ENCODE results near the gene NDUFA11.

Gene NDUFA11

GRCh38 chr19:5932609-5933262 is 29.1 kb upstream of the NDUFA11 start:
- DNase-seq (ENCODE audit: low spot score), result no peak

DNA sequence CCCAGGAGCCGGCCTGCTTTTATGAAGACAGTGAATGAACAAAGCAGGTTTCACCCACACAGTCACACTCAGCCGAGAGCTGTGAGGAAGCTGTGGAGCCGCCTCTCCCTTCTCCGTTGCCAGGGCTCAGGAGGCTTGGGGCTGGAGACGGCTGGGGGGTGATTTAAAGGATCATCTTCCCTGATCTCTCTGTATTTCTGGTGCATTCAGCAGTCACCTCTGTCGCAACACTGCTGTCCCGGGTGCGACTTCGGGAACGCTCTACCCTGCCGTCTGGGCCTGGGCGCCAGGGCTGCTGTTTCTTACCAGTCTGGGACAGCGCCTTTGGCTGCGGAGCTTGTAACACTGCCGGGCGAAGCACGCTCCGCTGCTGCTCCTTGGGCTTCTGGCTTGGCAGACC is 28.6 kb upstream of the NDUFA11 start:
- no peak for DNase-seq (ENCODE audit: low spot score)

DNA sequence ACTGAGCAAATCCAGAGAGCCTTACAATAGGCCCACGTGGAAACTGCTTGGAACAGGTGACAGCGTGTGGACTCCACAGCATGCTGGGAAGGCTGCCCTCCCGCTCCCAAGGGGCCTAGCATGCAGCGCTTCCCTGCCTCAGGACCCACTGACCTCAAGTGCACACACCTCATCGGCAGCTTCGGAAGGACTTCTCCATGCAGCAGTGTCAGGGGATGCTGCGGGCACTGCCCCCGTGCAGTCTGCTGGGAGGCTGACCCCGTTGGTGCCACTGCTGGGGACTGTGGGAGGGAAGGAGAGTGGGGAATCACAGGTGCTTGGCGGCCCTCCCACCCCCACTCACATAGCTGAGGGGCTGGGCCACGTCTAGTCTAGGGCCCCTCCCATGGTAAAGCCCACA is 27.7 kb upstream of the NDUFA11 start:
- no peak for DNase-seq (ENCODE audit: low spot score)

- DNase-seq (ENCODE audit: low spot score), result no peak
Measured at GRCh38 chr19:5929625-5930024, 26.0 kb upstream of the NDUFA11 start.

DNA sequence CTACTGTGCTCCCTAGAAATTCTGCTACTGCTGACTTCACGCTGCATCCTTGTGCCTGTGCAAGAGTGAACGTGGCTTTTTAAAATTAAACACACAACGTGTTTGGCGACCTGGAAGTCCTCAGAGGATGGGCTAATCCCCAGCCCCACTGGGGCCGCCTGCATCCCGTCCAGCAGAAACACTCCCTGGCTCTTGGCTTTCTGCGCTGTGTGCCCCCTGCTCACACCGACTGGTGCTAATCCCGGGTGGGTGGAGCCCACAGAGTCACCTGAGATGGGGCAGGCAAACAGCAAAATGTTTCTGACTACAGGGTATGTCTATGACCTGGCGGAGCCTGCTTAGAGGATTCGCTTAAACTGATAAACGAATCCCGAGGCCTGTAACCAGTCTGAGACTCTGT is 25.6 kb upstream of the NDUFA11 start:
- peak; percentile 70 for DNase-seq (ENCODE audit: low spot score)

- no peak for DNase-seq (ENCODE audit: low spot score)
Measured at GRCh38 chr19:5927441-5927821, 23.8 kb upstream of the NDUFA11 start.

DNA sequence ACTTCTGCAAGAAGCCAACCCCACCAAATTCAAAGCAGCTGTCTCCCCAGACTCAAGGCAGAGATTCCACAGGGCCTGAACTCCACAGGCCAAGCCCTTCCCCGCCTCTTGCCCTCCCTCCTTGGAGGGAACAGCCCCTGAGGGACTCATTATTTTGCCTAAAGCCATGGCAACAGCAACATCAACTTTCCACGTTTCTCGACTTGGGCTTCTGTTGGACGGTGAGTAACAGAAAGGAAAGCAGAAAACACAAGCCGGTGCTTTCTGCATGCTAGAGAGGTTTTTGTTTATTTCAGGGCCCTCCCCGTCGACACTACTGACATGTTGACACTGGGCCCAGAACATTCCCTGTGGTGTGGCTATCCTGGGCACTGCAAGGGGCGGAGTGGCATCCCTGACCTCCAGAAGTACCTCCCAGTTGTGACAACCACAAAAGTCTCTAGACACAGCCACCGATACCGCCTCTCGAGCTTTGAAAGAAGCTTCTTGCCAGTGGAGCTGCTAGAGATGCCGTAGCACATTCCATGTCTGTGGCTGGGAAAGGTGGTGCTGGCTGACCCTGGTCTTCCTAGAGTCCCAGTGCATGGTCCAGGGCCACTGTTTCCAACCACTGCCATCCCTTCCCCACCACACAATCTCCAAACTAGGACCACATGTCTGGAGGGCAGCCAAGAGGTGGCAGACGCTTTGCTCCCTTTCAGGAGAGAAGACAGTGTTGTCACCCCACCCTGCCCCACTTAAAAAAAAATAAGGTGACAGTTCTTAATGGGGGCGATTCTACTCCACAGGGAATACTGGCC is 23.3 kb upstream of the NDUFA11 start:
- DNase-seq (ENCODE audit: low spot score), result no peak

DNA sequence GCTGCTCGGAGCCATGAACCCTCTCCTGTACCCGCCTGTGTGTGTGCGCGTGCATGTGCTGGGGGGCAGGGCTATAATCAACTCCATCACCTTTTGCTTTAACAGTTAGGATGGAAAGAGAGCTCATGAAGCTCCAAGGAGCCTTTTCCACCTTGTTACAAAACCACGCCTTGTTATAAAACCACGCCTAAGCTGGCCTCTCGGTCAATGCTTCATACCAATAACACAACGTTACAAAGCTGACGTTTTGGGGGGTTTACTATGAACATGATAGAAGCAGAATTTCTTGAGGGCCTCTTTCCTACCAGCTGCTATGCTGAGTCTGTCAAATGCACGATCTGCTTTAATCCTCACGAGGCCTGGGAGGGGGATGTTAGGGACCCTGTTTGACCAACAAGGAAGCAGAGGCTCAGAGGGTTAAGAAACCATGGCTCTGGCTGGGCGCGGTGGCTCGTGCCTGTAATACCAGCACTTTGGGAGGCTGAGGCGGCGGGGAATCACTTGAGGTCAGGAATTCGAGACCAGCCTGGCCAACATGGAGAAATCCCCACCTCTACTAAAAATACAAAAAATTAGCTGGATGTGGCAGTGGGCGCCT is 22.3 kb upstream of the NDUFA11 start:
- no peak for DNase-seq (ENCODE audit: low spot score)

- DNase-seq (ENCODE audit: low spot score), result no peak
Measured at GRCh38 chr19:5923356-5923755, 19.8 kb upstream of the NDUFA11 start.

DNA sequence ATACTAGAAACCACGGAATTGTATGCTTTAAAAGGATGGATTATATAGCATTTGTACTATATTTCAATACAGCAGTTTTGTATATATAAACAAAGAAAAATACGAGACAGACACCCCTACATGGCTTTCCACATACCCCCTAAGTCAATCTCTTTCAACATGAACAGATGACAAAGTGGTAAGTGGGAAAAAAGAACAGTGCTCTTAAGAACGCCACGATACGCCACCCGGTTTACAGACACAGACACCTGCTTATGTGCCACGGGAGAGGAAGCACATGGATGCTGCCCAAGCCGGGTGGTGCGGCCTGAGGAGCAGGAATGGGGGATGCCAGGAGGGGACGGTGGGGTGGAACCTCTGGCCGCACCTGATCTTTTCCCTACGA is 18.6 kb upstream of the NDUFA11 start:
- no peak for DNase-seq (ENCODE audit: low spot score)

- DNase-seq (ENCODE audit: low spot score), result no peak
Measured at GRCh38 chr19:5921516-5922160, 18.0 kb upstream of the NDUFA11 start.

GRCh38 chr19:5918463-5919079 is 15.0 kb upstream of the NDUFA11 start:
- DNase-seq (ENCODE audit: low spot score), result no peak

DNA sequence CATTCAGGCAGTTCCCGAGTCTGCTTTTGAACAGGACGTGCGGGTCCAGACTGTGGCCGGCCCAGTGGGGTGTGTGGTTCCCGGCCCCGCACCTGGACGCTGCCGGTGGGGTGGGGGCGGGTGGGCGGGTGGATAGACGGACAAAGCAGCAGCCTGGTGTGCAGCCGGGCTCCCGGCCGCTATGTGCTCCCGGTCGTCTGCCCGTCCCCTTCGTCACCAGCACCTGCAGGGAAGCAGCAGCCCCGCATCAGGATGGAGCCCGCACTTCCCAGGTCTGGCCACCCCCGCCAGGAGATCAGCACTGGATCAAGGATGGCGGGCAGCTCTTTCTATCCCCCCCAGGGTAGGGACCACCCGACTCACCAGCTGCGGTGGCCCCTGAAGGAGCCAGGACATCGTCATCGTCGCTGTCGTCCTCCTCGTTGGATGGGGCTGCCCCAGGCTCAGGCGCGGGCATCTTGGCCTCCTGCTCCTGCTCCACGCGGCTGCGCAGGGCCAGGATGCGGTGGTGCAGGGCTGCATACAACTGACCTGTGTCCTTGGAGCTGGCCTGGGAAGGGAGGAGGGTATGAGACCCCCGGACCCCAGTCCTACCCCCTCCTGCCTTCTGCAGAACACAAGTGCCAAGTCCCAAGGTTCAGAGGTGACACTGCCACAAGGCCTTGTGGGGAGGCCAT is 14.0 kb upstream of the NDUFA11 start:
- no peak for DNase-seq (ENCODE audit: low spot score)

- DNase-seq (ENCODE audit: low spot score), result no peak
Measured at GRCh38 chr19:5916181-5916708, 12.7 kb upstream of the NDUFA11 start.

DNA sequence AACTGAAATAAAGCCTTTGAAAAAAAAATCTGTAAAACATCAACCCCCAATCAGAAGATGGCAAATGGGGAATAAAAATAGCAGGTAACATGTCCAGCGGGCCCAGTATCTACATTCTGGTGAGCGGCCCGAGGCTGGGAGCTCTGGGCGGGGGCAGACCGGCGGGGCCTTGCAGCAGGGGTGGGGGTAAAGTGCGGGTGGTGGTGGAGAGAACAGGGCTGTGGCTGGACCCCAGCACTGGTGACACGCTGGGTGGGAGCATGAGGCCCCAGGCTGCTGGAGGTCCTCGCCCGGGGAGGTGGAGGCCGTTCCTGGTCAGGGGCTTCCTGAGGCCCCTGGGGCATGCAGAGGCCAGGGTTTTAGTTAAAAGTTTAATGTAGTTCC is 12.2 kb upstream of the NDUFA11 start:
- DNase-seq (ENCODE audit: low spot score), result no peak

- no peak for DNase-seq (ENCODE audit: low spot score)
Measured at GRCh38 chr19:5914946-5915781, 11.6 kb upstream of the NDUFA11 start.

DNA sequence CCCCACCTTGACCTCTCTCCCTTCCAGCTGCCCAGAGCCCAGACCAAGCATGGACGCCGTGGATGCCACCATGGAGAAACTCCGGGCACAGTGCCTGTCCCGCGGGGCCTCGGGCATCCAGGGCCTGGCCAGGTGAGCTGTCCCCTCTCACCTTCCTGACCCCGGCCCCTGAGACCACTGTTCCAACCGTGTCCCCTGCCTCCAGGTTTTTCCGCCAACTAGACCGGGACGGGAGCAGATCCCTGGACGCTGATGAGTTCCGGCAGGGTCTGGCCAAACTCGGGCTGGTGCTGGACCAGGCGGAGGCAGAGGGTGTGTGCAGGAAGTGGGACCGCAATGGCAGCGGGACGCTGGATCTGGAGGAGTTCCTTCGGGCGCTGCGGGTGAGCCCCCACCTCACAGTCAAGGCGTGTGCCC is 10.8 kb upstream of the NDUFA11 start:
- DNase-seq (ENCODE audit: low spot score), result no peak

GRCh38 chr19:5913739-5914357 is 10.3 kb upstream of the NDUFA11 start, which contains the start of gene CAPS:
Gene CAPS (plus strand): TSS chr19:5914254. CDS start chr19:5914407, 153 bp downstream.
- DNase-seq (ENCODE audit: low spot score), result no peak

GRCh38 chr19:5911366-5911765 is 7.8 kb upstream of the NDUFA11 start:
- DNase-seq (ENCODE audit: low spot score), result no peak

- DNase-seq (ENCODE audit: low spot score), result no peak
Measured at GRCh38 chr19:5910638-5910907, 7.0 kb upstream of the NDUFA11 start.
